Right hindlimb (tissue), 1 donor: ENCODE measurements around the gene GAL3ST2.
"Not testable (repeated sequence)": the region's sequence is repeated elsewhere in the genome, so short reads cannot be mapped to it uniquely, and the experiment has no call there.

Experiments
- DNase-seq: peaks from one replicate; pipeline ENCODE4 v3.0.0-alpha.2; 2018

GAL3ST2 gene

DNA sequence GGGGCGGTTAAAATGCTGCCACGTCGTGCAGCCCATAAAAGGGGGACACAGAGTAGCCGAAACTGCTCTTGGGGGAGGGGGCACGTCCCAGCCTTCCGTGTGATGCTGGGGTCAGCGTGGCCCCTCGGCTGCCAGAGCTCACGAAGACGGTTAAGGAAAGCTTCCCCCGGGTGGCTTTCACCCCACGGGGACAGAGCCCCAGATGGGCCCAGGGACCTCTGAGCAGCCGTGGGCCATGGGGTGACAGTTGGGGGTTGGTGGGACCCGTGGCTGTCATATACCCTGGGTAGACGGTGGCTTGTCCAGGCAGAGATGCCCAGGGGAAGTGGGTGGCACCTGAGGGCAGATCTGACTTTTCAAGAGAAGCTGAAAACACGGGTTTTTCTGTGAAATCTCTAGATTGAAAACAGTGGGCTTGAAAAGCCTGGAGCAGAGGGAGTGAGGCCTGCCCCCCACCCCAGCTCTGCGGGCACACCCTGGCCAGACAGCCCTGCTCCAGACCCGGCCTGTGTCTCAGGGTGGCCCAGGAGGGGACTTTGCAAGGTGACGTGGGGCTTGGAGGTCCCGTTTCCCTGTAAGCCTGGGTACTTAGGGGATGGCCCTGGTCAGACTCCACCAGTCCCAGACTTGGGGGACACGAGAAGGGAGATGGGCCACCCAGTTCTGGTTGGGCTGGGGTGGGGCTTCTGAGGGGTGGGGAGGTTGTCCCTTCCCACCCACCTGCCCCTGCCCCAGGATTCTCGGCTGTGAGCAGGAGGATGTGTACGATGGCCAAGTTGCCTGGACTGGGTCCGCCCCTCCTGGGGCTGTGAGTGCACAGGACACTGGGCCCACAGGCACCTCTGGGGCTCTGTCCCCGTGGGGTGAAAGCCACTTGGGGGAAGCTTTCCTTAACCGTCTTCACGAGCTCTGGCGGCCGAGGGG, 33.0 kb downstream of the GAL3ST2 start:
- DNase-seq, result no peak

DNA sequence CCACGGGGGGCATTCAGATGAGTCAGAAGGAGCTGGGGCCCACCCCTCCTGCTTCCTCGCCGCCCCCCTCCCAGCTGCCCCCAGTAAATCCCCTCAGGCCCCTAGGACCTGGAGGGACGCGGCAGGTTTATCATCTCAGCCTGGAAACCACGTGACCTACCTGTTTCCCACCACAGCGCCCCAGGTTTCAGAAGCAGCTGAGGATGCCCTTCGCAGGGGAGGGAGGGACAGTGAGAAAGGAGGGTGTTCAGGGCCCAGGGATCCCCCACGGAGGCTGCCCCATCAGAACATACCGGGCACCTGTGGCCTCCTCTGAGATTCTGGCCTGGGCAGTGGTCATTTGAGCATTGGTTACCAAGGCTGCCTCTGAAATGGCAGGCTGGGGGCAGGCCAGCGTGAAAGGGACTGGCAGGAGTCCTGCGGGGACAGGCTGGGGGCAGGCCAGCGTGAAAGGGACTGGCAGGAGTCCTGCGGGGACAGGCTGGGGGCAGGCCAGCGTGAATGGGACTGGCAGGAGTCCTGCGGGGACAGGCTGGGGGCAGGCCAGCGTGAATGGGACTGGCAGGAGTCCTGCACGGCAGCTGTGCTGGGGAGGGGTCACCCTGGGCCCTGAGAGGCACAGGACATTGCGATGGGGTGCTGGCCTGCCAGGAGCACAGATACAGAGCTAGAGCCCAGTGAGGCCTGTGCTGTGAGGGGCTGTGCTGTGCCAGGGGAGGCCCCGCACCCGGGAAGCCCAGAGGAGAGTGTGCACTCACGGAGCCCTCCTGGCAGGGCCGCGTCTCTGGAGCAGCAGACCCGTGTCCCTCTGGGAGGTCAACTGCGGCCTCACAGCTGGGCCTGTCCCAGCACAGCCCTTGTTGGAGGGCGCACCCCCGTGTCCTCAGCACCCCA, 33.9 kb downstream of the GAL3ST2 start:
- no peak for DNase-seq

DNA sequence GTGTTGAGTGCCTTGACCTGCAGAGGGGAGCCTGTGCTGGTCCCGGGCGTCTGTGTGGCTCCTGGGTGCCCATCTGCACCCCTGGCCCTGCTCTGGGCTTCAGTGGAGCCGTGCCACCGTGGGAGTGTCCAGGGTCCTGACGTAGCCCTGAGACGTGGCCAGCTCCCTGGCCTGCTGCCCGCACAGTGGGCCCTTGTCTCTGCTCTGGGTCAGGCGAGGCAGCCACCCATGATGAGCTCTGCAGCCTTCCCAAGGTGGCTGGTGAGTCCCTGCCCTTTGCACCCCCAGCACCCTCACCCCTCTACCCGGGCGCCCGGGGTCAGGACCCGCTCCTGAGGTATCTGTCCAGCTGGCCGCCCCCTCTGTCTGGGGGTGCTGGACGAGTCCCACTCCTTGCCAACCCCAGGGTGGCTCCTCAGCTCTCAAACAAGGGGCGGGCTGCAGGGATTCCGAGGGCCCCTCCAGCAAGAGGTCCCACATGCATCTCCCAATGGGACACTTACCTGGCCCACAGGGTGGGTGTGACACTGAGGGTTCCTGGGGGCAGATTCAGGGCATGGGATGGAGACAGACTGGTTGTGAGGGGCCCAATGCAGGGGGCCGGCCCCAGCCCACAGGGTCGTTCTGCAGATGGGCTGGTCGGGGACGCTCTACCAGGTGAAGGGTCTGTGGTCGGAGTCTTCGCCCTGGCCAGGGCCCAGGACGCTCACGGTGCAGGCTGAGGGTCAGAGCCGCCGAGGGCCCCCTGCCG, 34.8 kb downstream of the GAL3ST2 start:
- DNase-seq, result no peak

DNA sequence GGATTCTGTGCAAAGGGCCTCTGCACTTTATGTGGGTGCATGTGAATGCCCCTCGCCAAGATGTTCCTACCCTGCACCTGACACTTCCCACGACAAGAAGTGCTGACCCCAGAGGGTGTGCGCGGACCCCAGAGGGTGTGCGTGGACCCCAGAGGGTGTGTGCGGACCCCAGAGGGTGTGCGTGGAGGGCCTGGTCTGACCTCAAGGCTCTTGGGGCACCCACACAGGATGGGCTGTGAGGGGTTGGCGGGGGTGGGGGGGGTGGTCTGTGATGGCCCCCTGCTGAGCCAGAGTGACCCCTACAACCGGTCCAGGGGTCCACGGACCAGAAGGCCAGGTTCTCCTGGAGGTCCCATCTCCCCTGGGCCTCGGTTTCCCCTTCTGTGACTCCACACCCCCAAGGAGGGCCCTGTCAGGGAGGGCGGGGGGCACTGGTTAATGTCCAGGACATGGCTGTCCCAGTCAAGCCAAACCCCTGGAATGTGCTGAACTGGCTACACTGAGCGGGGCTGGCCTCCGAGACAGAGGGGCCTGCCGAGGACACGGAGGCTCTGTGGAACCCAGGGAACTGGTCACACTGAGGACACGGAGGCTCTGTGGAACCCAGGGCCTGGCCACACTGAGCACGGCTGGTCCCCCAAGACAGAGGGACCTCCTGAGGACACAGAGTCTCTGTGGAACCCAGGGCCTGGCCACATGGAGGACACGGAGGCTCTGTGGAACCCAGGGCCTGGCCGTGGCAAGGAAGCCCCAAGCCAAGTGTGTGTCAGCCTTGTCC, 35.5 kb downstream of the GAL3ST2 start:
- no peak for DNase-seq

DNA sequence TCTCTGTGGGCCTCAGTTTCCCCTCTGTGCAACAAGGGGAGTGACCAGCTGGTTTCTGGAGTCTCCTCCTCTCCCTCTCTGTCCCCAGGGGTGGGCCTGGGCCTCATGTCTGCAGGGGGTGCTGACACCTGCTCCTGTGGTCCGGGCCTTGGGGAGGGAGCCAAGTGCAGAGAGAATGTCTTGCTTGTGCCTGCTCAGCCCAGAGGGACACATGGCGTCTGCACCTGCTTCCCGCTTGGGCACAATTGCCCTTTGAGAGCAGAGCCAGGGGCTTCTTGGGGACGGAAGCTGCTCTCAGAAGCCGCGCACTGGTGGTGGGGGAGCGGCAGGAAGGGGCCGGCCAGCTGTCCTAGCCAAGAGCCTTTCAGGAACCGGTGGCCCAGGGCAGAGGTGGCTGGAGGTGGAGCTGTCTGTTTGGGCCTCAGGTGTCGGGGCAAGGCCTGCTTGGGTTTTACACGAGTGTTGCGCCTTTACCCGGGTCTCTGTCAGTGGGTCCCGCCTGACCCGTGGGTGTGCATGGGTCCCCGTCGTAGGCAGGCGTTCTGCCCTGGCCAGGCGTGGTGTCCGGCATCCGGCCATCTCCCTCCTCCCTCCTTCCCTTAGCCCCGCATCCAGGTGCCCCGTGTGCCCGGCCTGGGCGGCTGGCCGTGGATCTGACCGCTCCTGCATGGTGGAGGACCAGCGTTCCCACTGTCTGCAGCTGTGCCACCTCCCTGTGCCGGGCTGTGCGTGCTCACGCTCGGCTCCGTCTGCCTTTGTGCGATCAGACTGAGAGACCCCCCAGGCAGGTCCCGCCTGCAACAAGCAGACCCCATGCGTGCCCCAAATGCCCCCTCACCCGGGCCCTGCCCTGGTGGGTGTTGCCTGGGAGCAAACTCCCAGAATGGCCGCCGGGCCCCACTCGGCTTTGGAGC, 36.4 kb downstream of the GAL3ST2 start:
- DNase-seq, result peak; percentile 69

DNA sequence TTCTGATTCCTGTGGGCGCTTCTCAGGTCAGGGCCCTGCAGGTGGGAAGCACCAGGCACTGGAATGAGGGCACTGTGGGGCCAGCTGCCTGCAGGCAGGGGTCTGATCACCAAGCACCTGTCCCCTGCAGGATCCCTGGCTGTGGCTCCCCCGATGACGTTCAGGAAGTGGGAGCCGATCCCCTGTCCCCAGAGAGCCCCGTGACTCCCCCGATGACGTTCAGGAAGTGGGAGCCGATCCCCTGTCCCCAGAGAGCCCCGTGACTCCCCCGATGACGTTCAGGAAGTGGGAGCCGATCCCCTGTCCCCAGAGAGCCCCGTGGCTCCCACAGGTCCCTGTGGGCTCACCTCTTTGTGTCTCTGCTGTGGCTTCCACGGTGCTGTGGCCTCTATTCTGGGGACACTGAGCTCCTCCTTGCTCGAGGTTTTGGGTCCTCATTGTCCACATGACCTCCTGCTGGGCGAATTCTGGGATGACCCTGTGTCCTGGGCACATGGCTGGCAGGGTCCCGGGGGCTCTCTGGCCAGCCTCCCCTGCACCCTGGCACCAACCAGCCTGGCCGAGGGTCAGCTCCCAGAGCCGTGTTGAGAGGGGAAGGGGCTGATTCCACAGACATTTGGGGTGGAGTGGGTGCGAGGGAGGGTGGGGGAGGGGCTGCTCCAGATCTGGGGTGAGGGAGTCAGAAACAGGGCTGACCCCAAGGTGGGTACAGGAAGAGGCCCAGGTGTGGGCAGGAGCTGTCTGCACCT, 37.2 kb downstream of the GAL3ST2 start:
- DNase-seq, result no peak

DNA sequence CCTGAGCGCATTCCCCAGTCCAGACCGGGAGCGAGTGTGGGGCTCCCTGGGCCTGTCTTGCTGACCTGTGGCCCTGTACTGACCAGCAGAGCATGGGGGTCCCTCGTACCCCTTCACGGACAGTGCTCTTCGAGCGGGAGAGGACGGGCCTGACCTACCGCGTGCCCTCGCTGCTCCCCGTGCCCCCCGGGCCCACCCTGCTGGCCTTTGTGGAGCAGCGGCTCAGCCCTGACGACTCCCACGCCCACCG, 37.7 kb downstream of the GAL3ST2 start:
- no peak for DNase-seq

DNA sequence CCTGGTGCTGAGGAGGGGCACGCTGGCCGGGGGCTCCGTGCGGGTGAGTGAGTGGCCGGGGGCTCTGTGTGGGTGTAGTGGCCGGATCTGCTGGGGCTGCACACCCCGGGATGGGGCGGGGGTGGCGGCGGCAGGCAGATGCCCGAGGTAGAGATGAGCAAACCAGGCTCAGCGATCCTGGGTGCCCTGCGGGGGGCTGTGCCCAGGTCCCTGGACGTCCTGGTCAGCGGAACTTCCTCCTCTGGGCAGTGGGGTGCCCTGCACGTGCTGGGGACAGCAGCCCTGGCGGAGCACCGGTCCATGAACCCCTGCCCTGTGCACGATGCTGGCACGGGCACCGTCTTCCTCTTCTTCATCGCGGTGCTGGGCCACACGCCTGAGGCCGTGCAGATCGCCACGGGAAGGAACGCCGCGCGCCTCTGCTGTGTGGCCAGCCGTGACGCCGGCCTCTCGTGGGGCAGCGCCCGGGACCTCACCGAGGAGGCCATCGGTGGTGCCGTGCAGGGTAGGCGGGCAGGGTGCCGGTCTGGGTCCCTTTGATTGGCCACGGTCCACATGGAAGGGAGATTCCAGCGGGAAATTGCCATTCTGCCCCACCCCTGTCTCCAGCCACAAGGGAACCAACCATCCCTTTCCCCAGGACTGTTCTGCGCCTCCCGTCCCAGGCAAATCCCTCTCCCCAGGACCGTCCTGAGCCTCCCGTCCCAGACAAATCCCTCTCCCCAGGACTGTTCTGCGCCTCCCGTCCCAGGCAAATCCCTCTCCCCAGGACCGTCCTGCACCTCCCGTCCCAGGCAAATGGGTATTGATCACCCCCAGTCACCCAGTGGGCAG, 38.2 kb downstream of the GAL3ST2 start:
- peak; percentile 16 for DNase-seq

DNA sequence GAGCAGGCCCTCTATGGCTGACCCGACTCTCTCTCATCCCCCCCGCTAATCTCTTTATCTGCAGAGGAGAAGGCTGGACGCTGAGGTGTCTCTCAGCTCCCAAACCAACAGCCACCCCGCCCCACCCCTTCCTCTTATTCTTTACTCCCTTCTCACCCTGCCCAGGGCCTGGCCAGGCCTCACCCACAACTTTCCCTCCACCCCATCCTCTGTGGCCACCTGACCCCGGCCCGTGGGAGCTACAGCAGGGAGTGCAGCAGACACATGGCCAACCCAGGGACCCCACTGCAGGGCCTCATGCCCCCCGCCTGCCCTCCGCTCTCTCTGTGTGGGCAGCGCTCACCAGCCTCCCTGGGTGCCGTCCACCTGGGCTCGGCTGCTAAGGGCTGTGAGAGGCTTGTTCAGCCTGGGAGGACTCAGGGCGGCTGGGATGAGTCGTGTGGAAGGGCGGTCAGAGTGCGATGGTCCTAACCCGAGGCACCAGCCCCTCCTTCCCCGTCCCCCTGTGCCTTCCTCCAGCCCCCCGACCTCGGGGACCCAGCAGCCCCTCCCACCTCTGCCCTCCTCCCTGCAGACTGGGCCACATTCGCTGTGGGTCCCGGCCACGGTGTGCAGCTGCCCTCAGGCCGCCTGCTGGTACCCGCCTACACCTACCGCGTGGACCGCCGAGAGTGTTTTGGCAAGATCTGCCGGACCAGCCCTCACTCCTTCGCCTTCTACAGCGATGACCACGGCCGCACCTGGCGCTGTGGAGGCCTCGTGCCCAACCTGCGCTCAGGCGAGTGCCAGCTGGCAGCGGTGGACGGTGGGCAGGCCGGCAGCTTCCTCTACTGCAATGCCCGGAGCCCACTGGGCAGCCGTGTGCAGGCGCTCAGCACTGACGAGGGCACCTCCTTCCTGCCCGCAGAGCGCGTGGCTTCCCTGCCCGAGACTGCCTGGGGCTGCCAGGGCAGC, 39.1 kb downstream of the GAL3ST2 start:
- peak; percentile 21 for DNase-seq

DNA sequence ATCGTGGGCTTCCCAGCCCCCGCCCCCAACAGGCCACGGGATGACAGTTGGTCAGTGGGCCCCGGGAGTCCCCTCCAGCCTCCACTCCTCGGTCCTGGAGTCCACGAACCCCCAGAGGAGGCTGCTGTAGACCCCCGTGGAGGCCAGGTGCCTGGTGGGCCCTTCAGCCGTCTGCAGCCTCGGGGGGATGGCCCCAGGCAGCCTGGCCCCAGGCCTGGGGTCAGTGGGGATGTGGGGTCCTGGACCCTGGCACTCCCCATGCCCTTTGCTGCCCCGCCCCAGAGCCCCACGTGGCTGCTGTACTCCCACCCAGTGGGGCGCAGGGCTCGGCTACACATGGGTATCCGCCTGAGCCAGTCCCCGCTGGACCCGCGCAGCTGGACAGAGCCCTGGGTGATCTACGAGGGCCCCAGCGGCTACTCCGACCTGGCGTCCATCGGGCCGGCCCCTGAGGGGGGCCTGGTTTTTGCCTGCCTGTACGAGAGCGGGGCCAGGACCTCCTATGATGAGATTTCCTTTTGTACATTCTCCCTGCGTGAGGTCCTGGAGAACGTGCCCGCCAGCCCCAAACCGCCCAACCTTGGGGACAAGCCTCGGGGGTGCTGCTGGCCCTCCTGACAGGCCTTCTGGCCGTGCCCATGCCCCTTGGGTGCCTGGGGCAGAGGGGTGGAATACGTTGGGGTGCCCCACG, 40.0 kb downstream of the GAL3ST2 start:
- DNase-seq, result no peak

DNA sequence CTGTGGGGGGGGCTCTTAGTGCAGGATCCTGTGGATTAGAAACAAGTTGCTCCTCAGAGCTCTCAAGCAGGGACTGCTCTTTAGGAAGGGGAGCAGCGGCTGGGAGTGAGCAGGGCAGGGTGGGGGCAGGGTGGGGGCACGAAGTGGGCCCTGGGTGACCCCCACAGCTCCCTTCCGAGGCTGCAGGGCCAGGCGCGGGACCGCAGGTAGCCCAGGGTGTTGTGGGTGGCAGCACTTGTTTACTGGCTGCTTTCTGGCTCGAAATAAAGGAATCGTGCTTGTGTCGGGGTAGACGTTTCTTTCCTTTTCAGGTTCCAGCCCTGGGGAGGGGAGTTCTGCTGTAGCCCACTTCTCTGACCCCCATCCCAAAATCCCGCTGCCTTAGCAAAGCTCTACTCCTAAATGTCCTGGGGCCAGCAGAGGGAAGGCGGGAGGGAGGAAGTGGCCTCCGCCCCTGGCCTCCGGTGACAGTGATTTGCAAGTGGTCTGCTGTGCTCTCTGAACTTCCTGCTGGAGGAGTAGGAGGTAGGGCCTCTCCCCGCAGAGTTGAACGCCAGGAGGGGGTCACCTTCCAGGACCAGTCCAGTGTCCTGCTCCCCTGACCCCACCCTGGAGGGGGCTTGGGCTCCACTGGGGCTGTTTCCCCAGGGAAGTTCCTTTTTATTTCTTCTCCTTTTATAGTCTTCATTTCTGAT, 40.7 kb downstream of the GAL3ST2 start:
- peak; percentile 15 for DNase-seq

DNA sequence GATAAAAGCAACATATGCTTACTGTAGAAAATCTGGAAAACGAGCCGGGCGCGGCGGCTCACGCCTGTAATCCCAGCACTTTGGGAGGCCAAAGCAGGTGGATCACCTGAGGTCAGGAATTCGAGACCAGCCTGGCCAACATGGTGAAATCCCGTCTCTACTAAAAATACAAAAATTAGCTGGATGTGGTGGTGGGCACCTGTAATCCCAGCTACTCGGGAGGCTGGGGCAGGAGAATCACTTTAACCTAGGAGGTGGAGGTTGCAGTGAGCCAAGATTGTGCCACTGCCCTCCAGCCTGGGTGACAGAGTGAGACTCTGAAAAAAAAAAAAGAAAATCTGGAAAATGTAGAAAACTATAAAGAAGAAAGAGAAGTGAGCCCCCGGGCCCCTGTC, 41.2 kb downstream of the GAL3ST2 start:
- not testable (repeated sequence) for DNase-seq

DNA sequence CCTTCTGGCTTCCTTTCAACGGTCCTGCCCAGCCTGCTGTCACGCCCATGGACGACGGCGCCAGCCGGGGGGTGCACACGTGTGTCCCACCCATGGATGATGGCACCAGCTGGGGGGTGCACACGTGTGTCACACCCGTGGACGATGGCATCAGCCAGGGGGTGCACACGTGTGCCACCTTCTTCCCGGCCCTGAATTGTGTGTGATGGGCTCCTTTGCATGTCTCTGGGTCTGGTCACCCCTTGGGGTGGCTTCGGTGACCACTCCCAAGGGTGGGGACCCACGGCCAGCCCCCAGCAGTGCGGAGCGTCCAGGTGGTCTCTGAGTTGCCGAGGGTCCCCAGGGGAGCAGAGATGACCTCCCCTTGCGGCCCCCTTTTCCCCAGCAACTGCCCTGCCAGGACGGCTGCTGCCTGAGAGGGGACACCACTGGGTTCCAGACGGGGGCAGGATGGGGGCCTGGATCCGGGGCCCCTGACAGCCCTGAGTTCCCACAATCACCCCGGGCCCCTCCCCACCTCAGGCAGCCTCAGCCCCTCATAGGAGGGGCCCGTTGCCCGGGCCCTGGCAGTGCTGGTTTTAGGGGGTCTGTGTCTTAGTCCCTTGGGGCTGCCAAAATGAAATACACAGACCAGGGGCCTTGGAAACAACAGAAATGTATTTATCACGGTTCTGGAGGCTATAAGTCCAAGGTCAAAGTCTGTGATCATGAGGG, 41.8 kb downstream of the GAL3ST2 start:
- DNase-seq, result peak; percentile 5

DNA sequence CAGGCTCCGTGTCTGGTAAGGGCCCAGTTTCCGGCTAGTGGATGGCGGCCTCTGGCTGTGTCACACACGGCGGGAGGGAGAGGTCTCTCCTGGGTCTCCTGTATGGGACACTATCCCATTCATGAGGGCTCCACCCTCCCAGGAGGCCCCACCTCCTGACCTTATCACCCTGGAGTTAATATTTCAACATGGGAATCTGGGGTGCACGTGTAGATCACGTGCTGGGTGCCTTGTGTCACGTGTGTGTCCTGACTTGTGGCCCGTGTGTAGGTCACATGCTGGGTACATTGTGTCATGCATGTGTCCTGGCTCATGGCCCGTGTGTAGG, 42.3 kb downstream of the GAL3ST2 start:
- DNase-seq, result peak; percentile 5

DNA sequence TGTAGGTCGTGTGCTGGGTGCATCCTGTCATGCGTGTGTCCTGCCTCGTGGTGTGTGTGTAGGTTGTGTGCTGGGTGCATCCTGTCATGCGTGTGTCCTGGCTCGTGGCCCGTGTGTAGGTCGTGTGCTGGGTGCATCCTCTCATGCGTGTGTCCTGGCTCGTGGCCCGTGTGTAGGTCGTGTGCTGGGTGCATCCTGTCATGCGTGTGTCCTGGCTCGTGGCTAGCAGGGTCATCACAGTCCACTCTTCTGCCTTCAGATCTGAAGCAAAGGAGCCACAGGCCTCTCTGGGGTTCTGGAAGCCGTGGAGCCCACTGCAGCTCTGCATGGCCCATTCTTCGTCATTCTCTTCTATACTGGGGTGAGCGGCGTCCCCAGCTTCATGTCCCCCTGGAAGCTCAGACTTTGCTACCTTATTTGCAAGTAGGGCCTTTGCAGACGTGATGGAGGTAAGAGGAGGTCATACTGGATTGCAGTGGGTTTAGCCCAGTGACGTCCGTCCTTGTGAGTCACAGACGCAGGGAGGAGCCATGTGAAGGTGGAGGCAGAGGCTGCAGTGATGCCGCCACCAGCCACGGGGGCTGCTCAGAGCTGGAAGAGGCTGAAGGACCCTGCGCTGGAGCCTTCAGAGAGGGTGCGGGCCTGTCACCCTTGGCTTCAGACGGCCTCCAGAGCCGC, 43.5 kb downstream of the GAL3ST2 start:
- DNase-seq, result not testable (repeated sequence)
